ENCODE results near the gene IPMK.

GRCh38 chr10:58275908-58276307 lies 8.2 kb upstream of the IPMK start:
- no peak for TF ChIP-seq CTCF (conservative IDR thresholded peaks at IDR 0.05; ENCODE audit: low read length)
- no peak for TF ChIP-seq EZH2phosphoT487 (IDR thresholded peaks at IDR 0.05; ENCODE audit: borderline replicate concordance, low read depth, low read length)
